Ammon's horn (tissue), 1 donor: ENCODE measurements around the gene BCAS1.

ENCODE experiments used
- DNase-seq: peaks from one replicate; pipeline ENCODE4 v3.0.0-alpha.2; 2016; ENCODE audit warnings: low spot score

BCAS1 gene

DNA sequence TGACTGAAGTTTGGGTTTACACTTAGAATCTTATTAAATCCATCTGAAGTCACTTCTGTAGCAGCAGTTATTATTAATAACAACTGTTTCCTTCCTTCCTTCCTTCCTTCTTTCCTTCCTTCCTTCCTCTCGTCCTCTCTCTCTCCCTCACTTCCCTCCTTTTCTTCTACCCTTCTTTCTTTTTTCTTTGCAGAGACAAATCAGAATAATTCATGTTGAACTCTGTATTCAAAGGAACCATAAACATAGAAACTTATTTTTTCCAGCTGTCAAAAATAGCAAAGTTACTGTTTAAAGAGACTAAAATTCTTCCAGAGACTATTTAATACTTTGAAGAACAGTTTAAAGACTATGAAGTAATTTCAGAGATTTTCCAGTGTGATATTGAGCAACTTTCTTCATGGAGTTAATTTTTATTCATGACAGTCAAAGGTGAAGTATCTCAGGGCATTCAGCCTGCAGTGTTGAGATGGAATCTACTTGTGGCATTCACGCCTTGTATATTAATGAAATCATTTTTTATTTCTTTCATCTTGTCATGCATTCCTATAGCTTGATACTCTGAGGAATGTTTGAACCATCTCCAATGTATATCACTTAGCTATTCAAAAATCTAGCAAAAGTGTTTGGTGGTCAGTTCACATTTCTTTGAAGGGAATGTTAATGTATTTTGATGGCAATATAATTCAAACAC, 109.7 kb downstream of the BCAS1 start:
- no peak for DNase-seq

DNA sequence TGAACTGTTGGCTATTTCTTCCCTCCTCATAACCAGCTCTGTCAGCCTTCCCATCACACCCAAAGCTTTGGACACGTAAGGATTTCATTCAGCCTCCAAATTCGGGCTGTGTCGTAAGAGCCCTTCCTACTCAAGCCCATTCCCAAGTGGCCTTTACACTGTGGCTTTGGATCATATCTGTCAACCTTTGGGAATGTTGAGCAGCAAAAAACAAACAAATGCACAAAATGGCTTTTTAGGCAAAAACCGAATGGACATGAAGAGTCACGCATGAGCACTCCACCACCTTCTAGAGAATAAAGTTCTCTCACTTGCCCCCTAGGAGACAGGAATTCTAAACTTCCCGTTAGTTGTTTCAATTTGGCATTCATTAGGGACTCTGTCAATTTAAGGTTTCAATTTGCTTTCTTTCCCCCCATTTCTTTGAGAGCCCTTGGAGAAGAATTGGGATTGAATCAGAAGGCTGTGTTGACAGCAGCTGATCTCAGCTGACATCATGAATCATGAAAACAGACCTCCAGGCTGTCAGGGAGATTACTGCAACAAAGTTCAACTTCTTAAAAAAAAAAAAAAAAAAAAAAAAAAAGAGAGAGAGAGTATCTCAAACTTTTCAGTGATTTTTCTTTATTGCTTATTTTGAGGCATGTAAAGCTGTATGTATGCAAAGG, 110.3 kb downstream of the BCAS1 start:
- no peak for DNase-seq

GRCh38 chr20:53958260-53958659, 112.1 kb downstream of the BCAS1 start:
- no peak for DNase-seq

GRCh38 chr20:53957451-53958172, 112.8 kb downstream of the BCAS1 start:
- no peak for DNase-seq

- DNase-seq, result no peak
Measured at GRCh38 chr20:53956013-53956715, 114.2 kb downstream of the BCAS1 start.

GRCh38 chr20:53954723-53955658, 115.4 kb downstream of the BCAS1 start:
- DNase-seq, result no peak

DNA sequence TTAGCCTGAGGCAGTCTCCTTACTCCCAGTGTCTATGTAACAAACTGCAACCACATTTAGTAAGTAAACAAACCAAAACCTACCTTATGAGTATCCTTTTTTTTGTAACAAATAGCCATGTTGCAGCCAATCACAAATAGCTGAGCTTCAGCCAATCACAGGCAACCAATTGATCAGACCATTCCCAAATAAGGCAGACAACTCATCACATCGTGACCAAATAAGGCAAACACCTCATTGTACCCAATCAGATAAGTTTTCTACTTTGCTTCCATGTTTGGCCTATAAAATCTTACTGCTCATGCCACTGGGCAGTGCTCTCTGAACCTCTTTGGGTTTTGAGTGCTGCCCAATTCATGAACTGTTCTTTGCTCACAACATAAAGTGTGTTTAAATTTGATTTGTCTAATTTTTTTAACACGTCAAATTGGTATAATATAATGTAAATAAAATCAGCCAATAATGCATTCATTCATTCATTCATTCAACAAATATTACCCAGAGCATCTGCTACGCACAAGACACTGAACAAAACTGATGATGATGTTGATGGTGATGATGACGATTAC, 117.8 kb downstream of the BCAS1 start:
- DNase-seq, result no peak

GRCh38 chr20:53950578-53950977, 119.8 kb downstream of the BCAS1 start:
- no peak for DNase-seq

DNA sequence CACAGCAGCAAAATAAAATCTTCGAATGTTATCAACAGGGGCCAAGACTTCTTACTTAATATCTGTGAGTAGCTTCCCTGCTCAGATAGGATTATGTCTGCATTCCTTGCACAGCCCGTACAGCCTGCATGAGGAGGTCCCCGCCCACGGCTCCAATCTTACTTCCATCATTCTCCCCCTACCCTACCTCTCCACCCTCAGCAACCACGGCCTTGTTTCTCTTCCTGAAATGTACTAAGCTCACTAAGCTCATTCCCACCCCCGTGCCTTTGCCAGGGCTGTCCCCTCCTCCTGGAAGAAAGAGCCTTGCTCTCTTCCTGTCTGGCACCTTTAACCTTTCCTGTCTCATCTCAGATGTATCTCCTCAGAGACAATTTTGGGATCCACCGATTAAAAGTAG, 120.4 kb downstream of the BCAS1 start:
- no peak for DNase-seq

DNA sequence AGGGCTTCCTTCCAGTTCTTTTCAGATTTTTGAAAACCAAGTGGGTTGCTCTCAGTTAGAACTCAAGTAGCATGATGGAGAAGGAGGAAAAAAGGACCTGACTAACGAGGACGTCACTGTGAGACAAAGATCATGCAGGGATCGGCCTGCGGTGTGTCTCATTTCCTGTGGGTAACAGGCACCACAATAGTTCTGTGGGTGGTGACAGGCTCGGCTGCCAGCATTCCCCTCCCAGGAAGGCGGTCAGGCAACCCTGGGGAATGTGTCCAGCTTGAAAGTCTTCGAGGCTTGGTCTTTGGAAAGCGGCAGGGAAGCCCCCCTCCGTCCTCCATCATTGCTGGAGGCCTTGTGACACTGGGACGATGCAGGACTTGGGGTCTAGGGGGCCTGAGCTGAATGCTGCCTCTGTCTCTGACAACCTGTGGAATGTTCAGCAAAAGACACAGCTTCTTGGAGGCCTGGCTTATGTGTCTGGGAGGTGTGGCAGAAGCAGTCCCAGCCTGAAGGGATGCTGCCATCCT, 121.0 kb downstream of the BCAS1 start:
- no peak for DNase-seq

GRCh38 chr20:53948383-53949318, 121.7 kb downstream of the BCAS1 start:
- no peak for DNase-seq

- DNase-seq, result no peak
Measured at GRCh38 chr20:53947501-53948195, 122.7 kb downstream of the BCAS1 start.

DNA sequence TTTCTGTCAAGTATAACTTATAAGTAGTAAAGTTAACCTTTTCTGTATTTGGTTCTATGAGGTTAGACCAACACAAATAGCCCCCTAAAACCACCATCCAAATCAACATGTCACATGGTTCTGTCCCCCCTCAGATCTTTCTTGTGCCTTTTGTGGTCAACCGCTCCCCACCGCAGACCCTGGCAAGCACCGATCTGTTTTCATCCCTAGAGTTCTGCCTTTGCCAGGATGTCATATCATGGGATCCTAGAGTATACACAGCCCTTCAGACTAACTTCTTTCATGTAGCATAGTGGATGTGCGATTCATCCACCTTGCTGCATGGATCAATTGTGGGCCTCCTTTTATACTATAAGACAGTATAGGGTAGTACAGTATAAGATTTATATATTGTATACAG, 124.3 kb downstream of the BCAS1 start:
- DNase-seq, result no peak

GRCh38 chr20:53945478-53945877, 124.9 kb downstream of the BCAS1 start:
- no peak for DNase-seq

DNA sequence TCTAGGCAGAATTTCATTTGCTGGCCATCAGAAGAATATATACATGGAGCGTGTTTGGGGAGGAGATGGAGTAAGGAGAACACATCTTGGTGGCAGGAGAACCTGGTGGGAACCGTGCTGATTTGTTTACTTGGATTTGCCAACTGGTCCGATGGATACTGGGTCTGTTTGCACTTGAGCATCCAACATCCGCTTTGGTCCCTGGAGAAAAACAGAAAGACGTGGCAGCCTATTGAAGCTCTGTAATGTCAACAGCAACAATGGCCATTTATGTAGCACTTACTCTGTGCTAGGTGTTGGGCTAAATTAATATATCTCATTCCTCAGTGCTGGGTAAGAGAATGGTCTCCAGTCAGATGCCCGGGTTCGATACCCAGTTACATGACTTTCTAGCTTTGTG, 125.6 kb downstream of the BCAS1 start:
- DNase-seq, result no peak

DNA sequence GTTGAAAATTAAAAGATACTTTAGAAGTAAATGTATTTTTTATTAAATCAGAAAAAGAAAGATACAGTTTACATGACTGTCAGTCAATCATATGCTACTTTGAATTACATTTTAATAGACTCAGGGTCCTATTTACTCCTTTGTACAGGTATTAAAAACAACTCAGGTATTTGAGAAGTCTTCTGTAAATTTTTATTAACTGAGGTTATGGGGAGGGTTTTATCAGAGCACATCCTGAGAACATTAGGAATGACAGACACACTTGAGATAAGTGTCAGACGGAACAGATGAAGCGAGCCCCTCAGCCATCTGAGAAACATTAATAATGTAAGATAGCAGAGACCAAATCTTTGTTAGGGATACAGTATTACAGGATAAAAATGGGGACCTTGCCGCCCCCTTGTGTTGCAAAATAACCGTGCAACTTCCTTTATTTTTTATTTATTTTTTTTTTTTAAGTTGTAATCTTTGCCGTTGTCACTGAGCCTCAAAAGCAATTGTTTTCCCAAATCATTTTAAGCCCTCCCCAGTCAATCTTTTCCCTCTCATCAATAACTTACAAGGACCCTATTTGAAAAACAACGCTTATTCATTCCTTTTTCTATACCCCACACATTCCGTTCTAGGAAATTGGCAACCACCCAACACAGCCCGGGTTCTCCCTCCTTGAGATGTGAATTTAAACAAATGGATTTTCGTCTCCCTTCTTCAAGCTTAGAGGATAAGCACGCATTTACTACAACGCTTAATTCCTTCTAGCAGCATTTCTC, 126.7 kb downstream of the BCAS1 start:
- no peak for DNase-seq

GRCh38 chr20:53942973-53943372, 127.4 kb downstream of the BCAS1 start:
- no peak for DNase-seq

- no peak for DNase-seq
Measured at GRCh38 chr20:53942472-53942816, 128.0 kb downstream of the BCAS1 start.
